HCT116 (cell line): ENCODE results near the gene TMEM134. TPM values are rescaled to one million over a fixed set of nuclear protein-coding genes. Genes with fewer than 3 reads are reported as not detected.

Experiments
- ATAC-seq: fragments of 200-7000 bp; cut with Tn5 transposase; 2 replicates; pipeline ENCODE4 v1.9.1; 2020; ENCODE audit warnings: mild to moderate bottlenecking, moderate library complexity
- BruUV-seq: library from RNA; stranded (reverse); fragments of 400-500 nt; replicated peaks from 2 replicates; lab custom pipeline; 2021; lab: Mats Ljungman, UMichigan
- CTCF ChIA-PET: fragments of 300-600 bp; sonication (Branson Sonifier 250); formaldehyde crosslinking; loops from one replicate; lab custom pipeline; 2021; ENCODE audit warnings: antibody characterized with exemption; lab: Charles Lee
- POLR2A ChIA-PET: fragments of 300-600, 350-600 bp; sonication (Branson Sonifier 250); formaldehyde crosslinking; loops from one replicate; lab custom pipeline; 2021; ENCODE audit warnings: antibody characterized with exemption; lab: Charles Lee
- RAD21 ChIA-PET, 2 experiments: fragments of 300-600 bp; sonication (Branson Sonifier 250); formaldehyde crosslinking; loops; one replicate each; lab custom pipeline; 2023; ENCODE audit warnings: low total read pairs in 2 of 2; ENCODE audit not compliant: uncharacterized antibody in 2 of 2, unreplicated experiment in 2 of 2, low non-redundant PET in 1 of 2; lab: Charles Lee
- DNase-seq: peaks from one replicate; pipeline ENCODE4 v3.0.0-alpha.2; 2010; ENCODE audit warnings: low read depth, low spot score
- H2AFZ ChIP-seq: fragments of 200-600 bp; shearing (Covaris generic), sonication (generic); 2 replicates; pipeline ENCODE4 v1.6.1; 2017; ENCODE audit warnings: low read depth, mixed run types, mixed read lengths, antibody characterized with exemption, low read length; ENCODE audit not compliant: poor library complexity, severe bottlenecking
- H3K27ac ChIP-seq: 2 replicates; pipeline ENCODE4 v1.5.1; 2012; ENCODE audit warnings: low read depth, low read length
- H3K27me3 ChIP-seq: fragments of 200-600 bp; sonication (generic); 2 replicates; pipeline ENCODE4 v1.6.1; 2016; ENCODE audit warnings: mixed run types, low read length, mixed read lengths; ENCODE audit not compliant: insufficient read depth
- H3K36me3 ChIP-seq, 2 experiments: fragments of 200-500 bp in 1 of 2; fragments of 200-600 bp in 1 of 2; sonication (Bioruptor generic) in 1 of 2; sonication (generic) in 1 of 2; 2 replicates each; pipeline versions ENCODE4 v1.5.1 to v1.6.1; 2014 to 2016; ENCODE audit warnings: low read length in 2 of 2, inconsistent platforms in 1 of 2, mixed read lengths in 1 of 2, mixed run types in 1 of 2; ENCODE audit not compliant: insufficient read depth in 2 of 2, control insufficient read depth in 1 of 2
- H3K4me1 ChIP-seq, 2 experiments: fragments of 200-600 bp in 1 of 2; sonication (generic) in 1 of 2; 2 replicates each; pipeline versions ENCODE4 v1.5.1 to v1.6.1; 2012 to 2017; ENCODE audit warnings: low read length in 2 of 2, inconsistent platforms in 1 of 2, mild to moderate bottlenecking in 1 of 2, mixed read lengths in 1 of 2, mixed run types in 1 of 2, moderate library complexity in 1 of 2; ENCODE audit not compliant: insufficient read depth in 2 of 2, control insufficient read depth in 1 of 2
- H3K4me2 ChIP-seq: fragments of 200-600 bp; sonication (generic); 2 replicates; pipeline ENCODE4 v1.6.1; 2017; ENCODE audit warnings: mixed run types, low read length, mixed read lengths
- H3K4me3 ChIP-seq, 2 experiments: fragments of 200-600 bp in 1 of 2; sonication (generic) in 1 of 2; replicated peaks in 1 of 2; 2 replicates each; pipeline ENCODE4 v1.5.1; 2011 to 2016; ENCODE audit warnings: low read length in 2 of 2, control low read depth in 1 of 2, low read depth in 1 of 2, mild to moderate bottlenecking in 1 of 2, mixed read lengths in 1 of 2, mixed run types in 1 of 2
- H3K79me2 ChIP-seq: fragments of 200-600 bp; sonication (generic); 2 replicates; pipeline ENCODE4 v1.6.1; 2017; ENCODE audit warnings: mild to moderate bottlenecking, mixed run types, low read length, moderate library complexity, mixed read lengths; ENCODE audit not compliant: insufficient read depth
- H3K9ac ChIP-seq: fragments of 200-600 bp; sonication (generic); 2 replicates; pipeline ENCODE4 v1.6.1; 2016; ENCODE audit warnings: low read length, mixed read lengths
- H3K9me2 ChIP-seq: fragments of 200-600 bp; sonication (generic), shearing (Covaris generic); 2 replicates; pipeline ENCODE4 v1.6.1; 2017; ENCODE audit warnings: mixed run types, mild to moderate bottlenecking, moderate library complexity; ENCODE audit not compliant: insufficient read depth
- H3K9me3 ChIP-seq, 2 experiments: fragments of 200-500 bp in 1 of 2; fragments of 200-600 bp in 1 of 2; sonication (Bioruptor generic) in 1 of 2; sonication (generic) in 1 of 2; 2 replicates each; pipeline ENCODE4 v1.6.1; 2014 to 2017; ENCODE audit warnings: low read length in 2 of 2, mixed read lengths in 2 of 2, inconsistent platforms in 1 of 2, low read depth in 1 of 2, mild to moderate bottlenecking in 1 of 2, mixed run types in 1 of 2, moderate library complexity in 1 of 2; ENCODE audit not compliant: control insufficient read depth in 1 of 2, insufficient read depth in 1 of 2
- H4K20me1 ChIP-seq: fragments of 200-600 bp; sonication (generic), shearing (Covaris generic); 2 replicates; pipeline ENCODE4 v1.6.1; 2017; ENCODE audit warnings: mixed run types, mild to moderate bottlenecking, moderate library complexity; ENCODE audit not compliant: insufficient read depth
- ATF3 ChIP-seq: IDR thresholded peaks from 2 replicates; pipeline ENCODE4 v1.6.1; 2012
- CBX3 ChIP-seq: IDR thresholded peaks from 2 replicates; pipeline ENCODE4 v1.6.1; 2012; ENCODE audit warnings: low read depth
- CEBPB ChIP-seq: IDR thresholded peaks from 2 replicates; pipeline ENCODE4 v1.6.1; 2012; ENCODE audit warnings: low read depth
- EGR1 ChIP-seq: IDR thresholded peaks from 2 replicates; pipeline ENCODE4 v1.6.1; 2012; ENCODE audit warnings: low read depth
- ELF1 ChIP-seq: IDR thresholded peaks from 2 replicates; pipeline ENCODE4 v1.6.1; 2012; ENCODE audit warnings: low read depth, borderline replicate concordance
- EZH2phosphoT487 ChIP-seq: fragments of 200-600 bp; IDR thresholded peaks from 2 replicates; pipeline ENCODE4 v1.6.1; 2018; ENCODE audit warnings: antibody characterized with exemption, borderline replicate concordance
- POLR2A ChIP-seq: IDR thresholded peaks from 2 replicates; pipeline ENCODE4 v1.7.0; 2011; ENCODE audit warnings: borderline replicate concordance; ENCODE audit not compliant: insufficient read depth, insufficient read length; ENCODE audit errors: extremely low read depth
- POLR2AphosphoS5 ChIP-seq: IDR thresholded peaks from 2 replicates; pipeline ENCODE4 v1.6.1; 2011; ENCODE audit warnings: mild to moderate bottlenecking, low read depth, low read length, moderate library complexity
- REST ChIP-seq: IDR thresholded peaks from 2 replicates; pipeline ENCODE4 v1.6.1; 2012; ENCODE audit warnings: low read depth
- SP1 ChIP-seq: IDR thresholded peaks from 2 replicates; pipeline ENCODE4 v1.6.1; 2012; ENCODE audit warnings: low read depth
- SRF ChIP-seq: IDR thresholded peaks from 2 replicates; pipeline ENCODE4 v1.6.1; 2012; ENCODE audit warnings: low read depth
- YY1 ChIP-seq: IDR thresholded peaks from 2 replicates; pipeline ENCODE4 v1.6.1; 2011; ENCODE audit warnings: low read length, low read depth, moderate library complexity, mild to moderate bottlenecking; ENCODE audit not compliant: insufficient replicate concordance; ENCODE audit errors: extremely low read depth
- ZFX ChIP-seq: fragments of 450-650 bp; IDR thresholded peaks from 2 replicates; pipeline ENCODE4 v1.6.1; 2017
- intact Hi-C: fragments of 100-400 bp; cut with micrococcal nuclease; formaldehyde crosslinking; loops from 2 replicates; pipeline ENCODE4 v1.10.0; 2022
- total RNA-seq: library from RNA; stranded (reverse); gene quantifications from one replicate; pipeline ENCODE4 v1.2.1, GENCODE V29; 2021; ENCODE audit not compliant: unreplicated experiment

Gene TMEM134
- total RNA-seq, 1 experiment from 2014 or later: 44.2 TPM

GRCh38 chr11:67457453-67457852 is 11.6 kb downstream of the TMEM134 start:
- ChIA-PET CTCF (no interaction called here), POLR2A (no interaction called here), RAD21 (no interaction called here)
- H3K4me3 ChIP-seq: no peak overlapping the region
- no peaks in the 10 kb centered on the region for H3K36me3 ChIP-seq
- H3K4me1 ChIP-seq: no peaks in the 10 kb centered on the region
- no peaks in the 10 kb centered on the region for H3K27me3 ChIP-seq
- intact Hi-C loops: no loop called here
- H3K9me2 ChIP-seq: no peaks in the 10 kb centered on the region
- TF ChIP-seq SP1: no peak
- TF ChIP-seq CEBPB: no peak
- no peak for TF ChIP-seq EZH2phosphoT487
- no peak for TF ChIP-seq EGR1
- TF ChIP-seq REST: no peak
- TF ChIP-seq YY1: no peak
- no peak for TF ChIP-seq ATF3
- TF ChIP-seq POLR2AphosphoS5: no peak
- no peak for TF ChIP-seq CBX3
- no peak for TF ChIP-seq POLR2A
- no peak for TF ChIP-seq ZFX
- no peak for TF ChIP-seq SRF
- no peak for TF ChIP-seq ELF1
- no peak for ATAC-seq
- H3K9ac ChIP-seq: no peak overlapping the region
- H2AFZ ChIP-seq: no peak overlapping the region
- no peaks in the 10 kb centered on the region for H4K20me1 ChIP-seq
- H3K9me3 ChIP-seq: no peaks in the 10 kb centered on the region
- no peak for DNase-seq
- no peak overlapping the region for H3K4me2 ChIP-seq
- no TSS peak for BruUV-seq
- no peaks in the 10 kb centered on the region for H3K79me2 ChIP-seq
- H3K27ac ChIP-seq: no peak overlapping the region
